Measurements from ENCODE around the gene UCHL5. TPM values are rescaled to one million over a fixed set of nuclear protein-coding genes. Genes with fewer than 3 reads are reported as not detected.

Gene UCHL5
- total RNA-seq, 1 donor from 2014 or later: 26.0 TPM

- H3K27ac ChIP-seq: peak overlapping the region; percentile 94
- intact Hi-C loops (cut with DNase I): no loop called here
- no peak for ATAC-seq
These were observed 44.8 kb upstream of the UCHL5 start for GRCh38 chr1:193103759-193104501.

DNA sequence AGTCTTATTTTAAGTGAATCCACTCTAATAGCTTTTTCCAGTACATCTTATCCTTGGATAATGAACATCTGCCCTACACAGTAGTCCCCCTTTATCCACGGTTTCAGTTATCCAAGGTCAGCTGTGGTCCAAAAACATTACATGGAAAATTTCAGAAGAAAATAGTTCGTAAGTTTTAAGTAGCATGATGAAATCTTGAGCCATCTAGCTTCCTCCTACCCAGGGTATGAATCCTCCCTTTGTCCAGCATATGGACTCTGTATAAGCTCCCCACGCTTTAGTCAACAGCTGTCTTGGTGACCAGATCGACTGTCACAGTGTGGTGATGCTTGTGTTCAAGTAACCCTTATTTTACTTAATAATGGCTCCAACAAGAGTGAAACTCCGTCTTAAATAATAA, 43.5 kb upstream of the UCHL5 start:
- ATAC-seq (no peak), DNase-seq (no peak)
- peaks cover 33% of the 10 kb centered on the region for H3K36me3 ChIP-seq
- no peak overlapping the region for H3K4me3 ChIP-seq
- H3K9me3 ChIP-seq: no peaks in the 10 kb centered on the region
- intact Hi-C loops (cut with DNase I): no loop called here
- H3K4me1 ChIP-seq: peaks cover 20% of the 10 kb centered on the region
- H3K27me3 ChIP-seq (ENCODE audit: low read depth): no peaks in the 10 kb centered on the region
- H3K27ac ChIP-seq: no peak overlapping the region
- TF ChIP-seq, protein P1, sequence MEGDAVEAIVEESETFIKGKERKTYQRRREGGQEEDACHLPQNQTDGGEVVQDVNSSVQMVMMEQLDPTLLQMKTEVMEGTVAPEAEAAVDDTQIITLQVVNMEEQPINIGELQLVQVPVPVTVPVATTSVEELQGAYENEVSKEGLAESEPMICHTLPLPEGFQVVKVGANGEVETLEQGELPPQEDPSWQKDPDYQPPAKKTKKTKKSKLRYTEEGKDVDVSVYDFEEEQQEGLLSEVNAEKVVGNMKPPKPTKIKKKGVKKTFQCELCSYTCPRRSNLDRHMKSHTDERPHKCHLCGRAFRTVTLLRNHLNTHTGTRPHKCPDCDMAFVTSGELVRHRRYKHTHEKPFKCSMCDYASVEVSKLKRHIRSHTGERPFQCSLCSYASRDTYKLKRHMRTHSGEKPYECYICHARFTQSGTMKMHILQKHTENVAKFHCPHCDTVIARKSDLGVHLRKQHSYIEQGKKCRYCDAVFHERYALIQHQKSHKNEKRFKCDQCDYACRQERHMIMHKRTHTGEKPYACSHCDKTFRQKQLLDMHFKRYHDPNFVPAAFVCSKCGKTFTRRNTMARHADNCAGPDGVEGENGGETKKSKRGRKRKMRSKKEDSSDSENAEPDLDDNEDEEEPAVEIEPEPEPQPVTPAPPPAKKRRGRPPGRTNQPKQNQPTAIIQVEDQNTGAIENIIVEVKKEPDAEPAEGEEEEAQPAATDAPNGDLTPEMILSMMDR (IDR thresholded peaks at IDR 0.05): no peak

More at GRCh38 chr1:193103759-193104501, 44.8 kb upstream of the UCHL5 start:
- Histone ChIP-seq H3K27me3 (ENCODE audit: low read depth) (no peaks in the 10 kb centered on the region), H3K9me3 (no peaks in the 10 kb centered on the region), H3K36me3 (peaks cover 20% of the 10 kb centered on the region), H3K4me1 (peaks cover 20% of the 10 kb centered on the region), H3K4me3 (peak overlapping the region; percentile 97)
- TF ChIP-seq, protein P1 (IDR thresholded peaks at IDR 0.05): no peak
- DNase-seq: no peak

- TF ChIP-seq, protein P1 (IDR thresholded peaks at IDR 0.05): no peak
- no peak overlapping the region for H3K27ac ChIP-seq
- intact Hi-C loops (cut with DNase I): no loop called here
- peaks cover 94% of the 10 kb centered on the region for H3K36me3 ChIP-seq
- no peak overlapping the region for H3K4me3 ChIP-seq
- H3K27me3 ChIP-seq (ENCODE audit: low read depth): no peaks in the 10 kb centered on the region
- no peak for DNase-seq
- H3K9me3 ChIP-seq: no peaks in the 10 kb centered on the region
- no peak for ATAC-seq
- H3K4me1 ChIP-seq: no peaks in the 10 kb centered on the region
These were observed 35.0 kb upstream of the UCHL5 start for GRCh38 chr1:193094112-193094511.

- H3K4me1 ChIP-seq: no peaks in the 10 kb centered on the region
- no peaks in the 10 kb centered on the region for H3K27me3 ChIP-seq (ENCODE audit: low read depth)
- H3K4me3 ChIP-seq: no peak overlapping the region
- H3K9me3 ChIP-seq: no peaks in the 10 kb centered on the region
- ATAC-seq: no peak
- intact Hi-C loops (cut with DNase I): no loop called here
- TF ChIP-seq, protein P1 (IDR thresholded peaks at IDR 0.05): no peak
- no peak for DNase-seq
- H3K27ac ChIP-seq: no peak overlapping the region
- H3K36me3 ChIP-seq: peaks cover 73% of the 10 kb centered on the region
These were observed 31.7 kb upstream of the UCHL5 start for GRCh38 chr1:193090865-193091264.

DNA sequence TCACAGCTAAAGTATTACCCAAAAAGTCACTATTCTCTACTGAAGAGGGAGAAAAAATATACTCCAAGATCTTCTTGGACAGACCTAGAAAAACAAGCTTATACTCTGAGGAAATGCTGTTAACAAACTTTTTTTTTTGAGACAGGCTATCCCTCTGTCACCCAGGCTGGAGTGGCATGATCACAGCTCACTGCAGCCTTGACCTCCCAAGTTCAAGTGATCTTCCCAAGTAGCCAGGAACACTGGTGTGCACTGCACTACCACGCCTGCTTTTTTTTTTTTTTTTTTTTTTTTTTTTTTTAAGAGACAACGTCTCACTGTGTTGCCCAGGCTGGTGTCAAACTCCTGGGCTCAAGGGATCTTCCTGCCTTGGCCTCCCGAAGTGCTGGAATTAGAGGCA, 28.7 kb upstream of the UCHL5 start:
- no peaks in the 10 kb centered on the region for H3K9me3 ChIP-seq

More for the DNA sequence above, 28.7 kb upstream of the UCHL5 start:
- no peak overlapping the region for H3K27ac ChIP-seq
- intact Hi-C loops (cut with DNase I): no loop called here
- DNase-seq: no peak
- TF ChIP-seq, protein P1 (IDR thresholded peaks at IDR 0.05): no peak
- H3K36me3 ChIP-seq: peaks cover 73% of the 10 kb centered on the region
- H3K27me3 ChIP-seq (ENCODE audit: low read depth): no peaks in the 10 kb centered on the region
- H3K4me1 ChIP-seq: no peaks in the 10 kb centered on the region
- no peak for ATAC-seq
- H3K4me3 ChIP-seq: no peak overlapping the region

All from lower lobe of right lung (tissue), 2 donors.